ENCODE measurements around the gene MPC1. TPM values are rescaled to one million over a fixed set of nuclear protein-coding genes. Genes with fewer than 3 reads are reported as not detected.

Gene MPC1
- total and polyA plus RNA-seq, 4 experiments from 2014 or later, result 33.1 to 85.0 (median 46.0) TPM

DNA sequence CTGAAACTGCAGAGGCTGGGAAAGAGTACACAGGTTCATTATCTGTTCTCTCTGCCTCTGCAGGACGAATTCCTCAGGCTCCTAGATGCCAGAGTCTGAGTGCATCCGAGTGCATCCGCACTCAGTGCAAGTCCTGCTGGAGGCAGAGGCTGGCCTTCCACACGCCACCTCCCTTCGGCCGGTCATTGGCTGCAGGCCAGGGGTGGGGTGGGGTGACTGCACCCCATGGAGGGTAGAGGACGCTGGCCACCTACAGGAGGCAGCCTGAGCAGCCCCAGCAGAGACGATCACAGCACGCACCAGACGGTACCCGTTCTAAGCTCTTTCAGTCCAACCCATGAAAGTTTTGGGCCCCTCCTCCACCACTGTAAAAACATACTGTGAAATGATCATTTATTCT, 52.1 kb downstream of the MPC1 start:
- intact Hi-C loops (cut with micrococcal nuclease), result no loop called here
- Mint-ChIP-seq H3K4me1 (peaks cover 0 to 55% (median 38%) of the 10 kb centered on the region in 4 donors), H3K9me3 (no peaks in the 10 kb centered on the region), H3K4me3 (no peak overlapping the region), H3K27me3 (no peaks in the 10 kb centered on the region), H3K27ac (peak overlapping the region in 1 of 7 donors; percentile 3), H3K36me3 (peaks cover 47 to 52% of the 10 kb centered on the region in 2 donors)
- H3K27ac ChIP-seq (ENCODE audit: low read depth, low read length), result no peak overlapping the region
- ChIA-PET POLR2A (ENCODE audit: partially characterized antibody) (no interaction called here), CTCF (ENCODE audit: partially characterized antibody) (no interaction called here)
- H3K36me3 ChIP-seq (ENCODE audit: insufficient read depth, low read length), result peaks cover 19% of the 10 kb centered on the region
- no peak overlapping the region for H3K4me3 ChIP-seq (ENCODE audit: low read length in 2 of 2)
- H3K27me3 ChIP-seq (ENCODE audit: insufficient read depth, low read length), result no peaks in the 10 kb centered on the region
- DNase-seq, result no peak
- H3K4me1 ChIP-seq (ENCODE audit: insufficient read depth, low read length), result peaks cover 44% of the 10 kb centered on the region
- no peaks in the 10 kb centered on the region for H3K9me3 ChIP-seq (ENCODE audit: control insufficient read depth in 1 of 2, low read length in 2 of 2)

DNA sequence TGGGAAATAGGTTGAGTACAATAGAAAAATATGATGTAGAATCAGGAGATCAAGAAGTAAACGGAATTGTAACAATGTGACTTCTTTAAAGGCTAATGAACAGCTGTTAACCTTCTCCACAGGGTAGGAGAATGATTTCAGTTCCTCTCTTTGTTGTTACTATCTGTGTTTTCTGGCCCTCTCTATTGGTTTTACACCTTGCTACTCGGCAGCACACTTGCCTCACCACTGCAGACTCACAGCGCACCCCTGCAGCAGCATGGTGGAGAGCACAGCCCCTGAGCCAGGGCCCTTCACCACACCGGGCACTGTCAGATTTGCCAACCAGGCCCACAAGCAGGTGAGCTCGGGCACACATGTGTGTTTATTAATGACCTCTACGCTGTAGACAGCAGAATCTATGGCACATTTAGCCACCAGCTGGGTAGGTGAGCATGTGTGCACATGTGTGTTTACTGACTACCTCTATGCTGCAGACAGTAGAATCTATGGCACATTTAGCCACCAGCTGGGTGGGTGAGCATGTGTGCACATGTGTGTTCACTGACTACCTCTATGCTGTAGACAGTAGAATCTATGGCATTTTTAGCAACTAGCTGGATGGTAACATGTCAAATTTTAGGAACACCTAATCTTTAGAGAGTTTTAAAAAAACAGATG, 57.2 kb downstream of the MPC1 start:
- H3K27me3 Mint-ChIP-seq, result no peaks in the 10 kb centered on the region
- H3K4me1 ChIP-seq (ENCODE audit: insufficient read depth, low read length), result no peaks in the 10 kb centered on the region
- DNase-seq, result no peak
- intact Hi-C loops (cut with micrococcal nuclease), result no loop called here
- H3K4me1 Mint-ChIP-seq, result peaks cover 0 to 12% (median 6%) of the 10 kb centered on the region in 4 donors
- no peaks in the 10 kb centered on the region for H3K9me3 ChIP-seq (ENCODE audit: control insufficient read depth in 1 of 2, low read length in 2 of 2)
- peaks cover 56 to 60% of the 10 kb centered on the region in 2 donors for H3K36me3 Mint-ChIP-seq
- ChIA-PET POLR2A (ENCODE audit: partially characterized antibody) (interaction anchor here (0.6 kb wide), 1 partner anchor 85 kb away, joined by 3 read pairs; no protein-coding TSS in a partner anchor), CTCF (ENCODE audit: partially characterized antibody) (interaction anchor here (0.7 to 1.9 kb wide), 3 partner anchors 12 to 75 kb away, joined by 3 to 6 read pairs (median 4); no protein-coding TSS in a partner anchor)
- H3K27ac ChIP-seq (ENCODE audit: low read depth, low read length), result no peak overlapping the region
- peak overlapping the region in 2 of 7 donors; percentile 8 to 17 for H3K27ac Mint-ChIP-seq
- no peak overlapping the region for H3K4me3 ChIP-seq (ENCODE audit: low read length in 2 of 2)
- peaks cover 26% of the 10 kb centered on the region for H3K36me3 ChIP-seq (ENCODE audit: insufficient read depth, low read length)
- no peaks in the 10 kb centered on the region for H3K9me3 Mint-ChIP-seq
- H3K27me3 ChIP-seq (ENCODE audit: insufficient read depth, low read length), result no peaks in the 10 kb centered on the region
- no peak overlapping the region for H3K4me3 Mint-ChIP-seq

DNA sequence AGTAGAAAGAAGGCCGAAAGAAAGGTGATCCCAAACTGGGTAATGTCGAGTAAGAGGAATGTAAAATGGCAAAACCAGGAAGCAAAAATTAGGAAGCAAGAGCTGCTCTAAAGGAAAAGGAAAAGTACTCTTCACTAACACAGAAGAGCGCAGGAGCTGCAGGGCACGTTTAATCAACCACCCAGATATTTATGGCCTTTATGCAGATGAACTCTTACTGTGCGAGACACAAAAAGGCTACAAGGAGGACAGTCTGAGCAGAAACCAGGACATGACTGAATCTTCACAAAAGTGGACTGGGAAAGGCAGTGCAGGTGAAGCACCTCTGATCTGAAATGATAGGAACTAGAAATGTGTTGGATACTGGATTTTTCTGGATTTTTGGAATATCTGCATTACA, 59.3 kb downstream of the MPC1 start:
- no peaks in the 10 kb centered on the region for H3K27me3 Mint-ChIP-seq
- H3K27me3 ChIP-seq (ENCODE audit: insufficient read depth, low read length), result no peaks in the 10 kb centered on the region
- DNase-seq, result no peak
- no peak overlapping the region for H3K4me3 Mint-ChIP-seq
- peaks cover 18% of the 10 kb centered on the region for H3K36me3 ChIP-seq (ENCODE audit: insufficient read depth, low read length)
- H3K36me3 Mint-ChIP-seq, result peaks cover 46 to 56% of the 10 kb centered on the region in 2 donors
- no peak overlapping the region for H3K27ac ChIP-seq (ENCODE audit: low read depth, low read length)
- CTCF ChIA-PET (ENCODE audit: partially characterized antibody), result interaction anchor here (1.9 kb wide), 1 partner anchor 10 kb away, joined by 9 read pairs; no protein-coding TSS in a partner anchor
- POLR2A ChIA-PET (ENCODE audit: partially characterized antibody), result no interaction called here
- H3K4me1 ChIP-seq (ENCODE audit: insufficient read depth, low read length), result no peaks in the 10 kb centered on the region
- no peaks in the 10 kb centered on the region for H3K9me3 ChIP-seq (ENCODE audit: control insufficient read depth in 1 of 2, low read length in 2 of 2)
- peak overlapping the region in 1 of 7 donors; percentile 4 for H3K27ac Mint-ChIP-seq
- intact Hi-C loops (cut with micrococcal nuclease), result no loop called here
- peaks cover 0 to 7% (median 2%) of the 10 kb centered on the region in 4 donors for H3K4me1 Mint-ChIP-seq
- H3K4me3 ChIP-seq (ENCODE audit: low read length in 2 of 2), result no peak overlapping the region
- H3K9me3 Mint-ChIP-seq, result no peaks in the 10 kb centered on the region

DNA sequence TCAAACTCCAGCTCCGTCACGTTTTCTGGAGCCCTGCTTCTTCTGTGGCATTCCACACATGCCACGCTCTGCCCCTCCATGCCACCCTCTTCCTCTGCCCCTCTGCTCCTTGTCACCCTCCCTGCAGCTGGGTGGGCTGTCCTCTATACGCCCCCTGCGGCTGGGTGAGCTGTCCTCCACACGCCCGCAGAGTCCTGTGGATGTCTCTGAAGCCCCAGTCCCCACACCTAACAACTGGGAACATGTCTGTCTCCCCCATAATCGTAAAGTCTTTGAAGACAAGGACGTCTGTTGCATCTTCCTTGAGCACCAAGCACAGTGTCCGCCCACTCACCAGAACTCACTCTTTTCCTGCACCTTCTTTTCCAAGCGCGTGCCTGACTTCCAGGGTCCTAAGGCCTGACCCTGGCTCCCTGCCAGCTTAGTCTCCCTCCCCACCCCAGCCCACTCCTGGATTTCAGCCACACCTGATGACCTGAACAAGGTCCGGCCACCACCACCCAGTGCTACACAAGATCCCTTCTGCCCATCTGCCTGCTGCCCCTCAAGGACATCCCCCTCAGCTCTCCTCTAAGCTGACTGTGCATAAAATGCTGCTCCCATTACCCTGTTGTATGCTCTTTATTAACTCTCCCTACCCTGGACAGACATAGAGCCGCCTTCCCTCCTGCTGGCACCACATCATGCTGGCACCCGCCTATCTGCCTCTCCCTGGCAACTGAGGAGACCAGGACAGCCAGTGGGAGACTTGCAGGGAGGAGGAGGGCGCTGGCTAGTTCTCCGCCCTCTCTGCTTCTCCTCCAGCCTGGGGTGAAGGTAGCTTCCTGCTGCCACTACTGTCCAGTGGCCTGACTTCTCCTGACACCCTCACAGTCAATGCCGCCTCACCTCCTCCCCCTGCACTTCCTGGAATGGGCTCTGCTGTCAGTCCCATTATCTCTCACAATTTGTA, 63.8 kb downstream of the MPC1 start:
- POLR2A ChIA-PET (ENCODE audit: partially characterized antibody), result no interaction called here
- CTCF ChIA-PET (ENCODE audit: partially characterized antibody), result interaction anchor here (0.7 to 1.4 kb wide), 3 partner anchors 8 to 92 kb away, joined by 3 read pairs; no protein-coding TSS in a partner anchor
- Mint-ChIP-seq H3K27ac (peak overlapping the region in 2 of 7 donors; percentile 72 to 82), H3K9me3 (no peaks in the 10 kb centered on the region), H3K36me3 (peaks cover 12 to 24% of the 10 kb centered on the region in 2 donors), H3K27me3 (no peaks in the 10 kb centered on the region), H3K4me1 (peaks cover 0 to 6% (median 1%) of the 10 kb centered on the region in 4 donors), H3K4me3 (no peak overlapping the region)
- Histone ChIP-seq H3K9me3 (ENCODE audit: control insufficient read depth in 1 of 2, low read length in 2 of 2) (no peaks in the 10 kb centered on the region), H3K4me1 (ENCODE audit: insufficient read depth, low read length) (no peaks in the 10 kb centered on the region), H3K27ac (ENCODE audit: low read depth, low read length) (no peak overlapping the region), H3K4me3 (ENCODE audit: low read length in 2 of 2) (no peak overlapping the region), H3K36me3 (ENCODE audit: insufficient read depth, low read length) (peaks cover under 1% of the 10 kb centered on the region), H3K27me3 (ENCODE audit: insufficient read depth, low read length) (no peaks in the 10 kb centered on the region)
- no peak for DNase-seq
- intact Hi-C loops (cut with micrococcal nuclease), result no loop called here

DNA sequence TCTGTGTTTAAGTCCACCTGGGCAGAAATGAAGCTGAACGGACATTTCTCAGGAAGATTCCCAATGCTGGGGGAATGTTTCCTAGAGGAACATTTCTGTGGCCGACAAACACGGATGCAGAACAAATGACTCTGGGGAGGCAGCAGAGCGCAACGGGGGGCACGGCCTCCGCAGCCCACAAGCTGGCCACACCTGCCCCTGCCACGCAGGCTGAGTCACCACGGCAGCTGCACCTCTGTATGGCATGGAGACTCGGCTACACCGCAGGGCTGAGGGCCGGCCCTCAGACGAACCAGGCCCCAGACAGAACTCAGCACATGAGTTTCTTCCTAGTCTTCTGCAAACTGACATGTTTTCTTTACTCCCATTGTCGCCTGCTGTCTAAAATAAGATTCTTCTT, 64.5 kb downstream of the MPC1 start:
- Mint-ChIP-seq H3K27me3 (no peaks in the 10 kb centered on the region), H3K4me3 (no peak overlapping the region), H3K4me1 (peaks cover 0 to 6% (median under 1%) of the 10 kb centered on the region in 4 donors), H3K27ac (no peak overlapping the region), H3K36me3 (peaks cover 7 to 19% of the 10 kb centered on the region in 2 donors), H3K9me3 (no peaks in the 10 kb centered on the region)
- no peaks in the 10 kb centered on the region for H3K4me1 ChIP-seq (ENCODE audit: insufficient read depth, low read length)
- no peak for DNase-seq
- H3K27me3 ChIP-seq (ENCODE audit: insufficient read depth, low read length), result no peaks in the 10 kb centered on the region
- H3K36me3 ChIP-seq (ENCODE audit: insufficient read depth, low read length), result no peaks in the 10 kb centered on the region
- ChIA-PET CTCF (ENCODE audit: partially characterized antibody) (interaction anchor here (1.4 kb wide), 2 partner anchors 63 to 92 kb away, joined by 3 to 4 read pairs; no protein-coding TSS in a partner anchor), POLR2A (ENCODE audit: partially characterized antibody) (no interaction called here)
- intact Hi-C loops (cut with micrococcal nuclease), result no loop called here
- no peaks in the 10 kb centered on the region for H3K9me3 ChIP-seq (ENCODE audit: control insufficient read depth in 1 of 2, low read length in 2 of 2)
- no peak overlapping the region for H3K27ac ChIP-seq (ENCODE audit: low read depth, low read length)
- no peak overlapping the region for H3K4me3 ChIP-seq (ENCODE audit: low read length in 2 of 2)

DNA sequence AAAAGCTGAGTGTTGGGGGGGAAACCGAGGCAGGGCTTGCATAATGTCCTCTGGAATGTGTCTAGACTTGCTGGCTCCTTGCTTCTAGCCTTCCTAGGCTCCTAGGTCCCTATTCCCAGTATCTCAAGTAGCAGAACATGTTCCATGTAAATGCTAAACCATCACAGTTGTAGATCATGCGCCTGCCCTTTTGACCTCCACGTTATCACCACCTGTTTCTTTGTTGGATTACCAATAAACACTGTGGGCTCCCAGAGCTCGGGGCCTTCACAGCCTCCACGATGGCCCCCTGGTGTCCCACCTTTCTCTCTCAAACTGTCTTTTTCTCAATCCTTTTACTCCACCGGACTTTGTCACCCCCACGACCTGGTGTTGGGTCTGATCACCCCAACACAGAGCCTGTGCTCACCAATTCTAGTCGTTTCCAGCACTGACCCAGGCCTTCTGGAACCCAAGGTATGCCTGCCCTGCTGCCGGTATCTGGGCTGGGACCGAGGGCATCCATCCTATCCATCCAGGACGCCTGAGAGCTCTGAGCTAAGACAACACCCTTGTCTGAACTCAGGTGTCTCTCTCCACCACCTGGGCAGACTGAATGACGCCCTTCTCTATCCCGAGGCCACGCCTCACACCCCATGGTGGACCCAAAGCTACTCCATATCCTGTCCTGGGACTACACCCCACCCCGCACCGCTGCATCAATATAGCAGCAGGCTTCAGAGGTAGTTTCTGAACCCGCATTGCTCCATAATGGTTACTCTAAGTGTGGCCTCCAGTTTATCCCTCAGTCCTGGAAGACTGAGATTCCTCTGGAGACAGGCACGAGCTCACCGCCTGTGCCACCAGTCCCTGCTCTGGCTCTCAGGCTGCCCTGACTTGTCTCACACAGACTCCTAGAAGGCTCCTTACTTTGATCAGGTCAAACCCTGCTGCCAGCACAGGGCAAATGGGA, 65.2 kb downstream of the MPC1 start:
- no peak for DNase-seq
- H3K9me3 Mint-ChIP-seq, result no peaks in the 10 kb centered on the region

More for the DNA sequence above, 65.2 kb downstream of the MPC1 start:
- H3K27ac Mint-ChIP-seq, result no peak overlapping the region
- Histone ChIP-seq H3K4me1 (ENCODE audit: insufficient read depth, low read length) (no peaks in the 10 kb centered on the region), H3K27me3 (ENCODE audit: insufficient read depth, low read length) (no peaks in the 10 kb centered on the region), H3K9me3 (ENCODE audit: control insufficient read depth in 1 of 2, low read length in 2 of 2) (no peaks in the 10 kb centered on the region), H3K27ac (ENCODE audit: low read depth, low read length) (no peak overlapping the region), H3K4me3 (ENCODE audit: low read length in 2 of 2) (no peak overlapping the region), H3K36me3 (ENCODE audit: insufficient read depth, low read length) (no peaks in the 10 kb centered on the region)
- peaks cover 0 to 6% (median 0%) of the 10 kb centered on the region in 4 donors for H3K4me1 Mint-ChIP-seq
- H3K4me3 Mint-ChIP-seq, result peak overlapping the region in 1 of 8 donors; percentile 25
- ChIA-PET POLR2A (ENCODE audit: partially characterized antibody) (no interaction called here), CTCF (ENCODE audit: partially characterized antibody) (interaction anchor here (1.4 kb wide), 2 partner anchors 64 to 93 kb away, joined by 3 to 4 read pairs; no protein-coding TSS in a partner anchor)
- H3K27me3 Mint-ChIP-seq, result no peaks in the 10 kb centered on the region
- intact Hi-C loops (cut with micrococcal nuclease), result no loop called here
- peaks cover 4 to 14% of the 10 kb centered on the region in 2 donors for H3K36me3 Mint-ChIP-seq

Data from CD4-positive, alpha-beta memory T cell (primary cell).